HCT116 (cell line): Measurements from ENCODE around the gene MRPS2. TPM values are rescaled to one million over a fixed set of nuclear protein-coding genes. Genes with fewer than 3 reads are reported as not detected.

Experiments used
- ATAC-seq: fragments of 200-7000 bp; cut with Tn5 transposase; 2 replicates; pipeline ENCODE4 v1.9.1; 2020; ENCODE audit warnings: mild to moderate bottlenecking, moderate library complexity
- BruUV-seq: library from RNA; stranded (reverse); fragments of 400-500 nt; replicated peaks from 2 replicates; lab custom pipeline; 2021; lab: Mats Ljungman, UMichigan
- CTCF ChIA-PET: fragments of 300-600 bp; sonication (Branson Sonifier 250); formaldehyde crosslinking; loops from one replicate; lab custom pipeline; 2021; ENCODE audit warnings: antibody characterized with exemption; lab: Charles Lee
- POLR2A ChIA-PET: fragments of 300-600, 350-600 bp; sonication (Branson Sonifier 250); formaldehyde crosslinking; loops from one replicate; lab custom pipeline; 2021; ENCODE audit warnings: antibody characterized with exemption; lab: Charles Lee
- RAD21 ChIA-PET, 2 experiments: fragments of 300-600 bp; sonication (Branson Sonifier 250); formaldehyde crosslinking; loops; one replicate each; lab custom pipeline; 2023; ENCODE audit warnings: low total read pairs in 2 of 2; ENCODE audit not compliant: uncharacterized antibody in 2 of 2, unreplicated experiment in 2 of 2, low non-redundant PET in 1 of 2; lab: Charles Lee
- DNase-seq: peaks from one replicate; pipeline ENCODE4 v3.0.0-alpha.2; 2010; ENCODE audit warnings: low read depth, low spot score
- H2AFZ ChIP-seq: fragments of 200-600 bp; shearing (Covaris generic), sonication (generic); 2 replicates; pipeline ENCODE4 v1.6.1; 2017; ENCODE audit warnings: low read depth, mixed run types, mixed read lengths, antibody characterized with exemption, low read length; ENCODE audit not compliant: poor library complexity, severe bottlenecking
- H3K27ac ChIP-seq: 2 replicates; pipeline ENCODE4 v1.5.1; 2012; ENCODE audit warnings: low read depth, low read length
- H3K27me3 ChIP-seq: fragments of 200-600 bp; sonication (generic); 2 replicates; pipeline ENCODE4 v1.6.1; 2016; ENCODE audit warnings: mixed run types, low read length, mixed read lengths; ENCODE audit not compliant: insufficient read depth
- H3K36me3 ChIP-seq, 2 experiments: fragments of 200-500 bp in 1 of 2; fragments of 200-600 bp in 1 of 2; sonication (Bioruptor generic) in 1 of 2; sonication (generic) in 1 of 2; 2 replicates each; pipeline versions ENCODE4 v1.5.1 to v1.6.1; 2014 to 2016; ENCODE audit warnings: low read length in 2 of 2, inconsistent platforms in 1 of 2, mixed read lengths in 1 of 2, mixed run types in 1 of 2; ENCODE audit not compliant: insufficient read depth in 2 of 2, control insufficient read depth in 1 of 2
- H3K4me1 ChIP-seq, 2 experiments: fragments of 200-600 bp in 1 of 2; sonication (generic) in 1 of 2; 2 replicates each; pipeline versions ENCODE4 v1.5.1 to v1.6.1; 2012 to 2017; ENCODE audit warnings: low read length in 2 of 2, inconsistent platforms in 1 of 2, mild to moderate bottlenecking in 1 of 2, mixed read lengths in 1 of 2, mixed run types in 1 of 2, moderate library complexity in 1 of 2; ENCODE audit not compliant: insufficient read depth in 2 of 2, control insufficient read depth in 1 of 2
- H3K4me2 ChIP-seq: fragments of 200-600 bp; sonication (generic); 2 replicates; pipeline ENCODE4 v1.6.1; 2017; ENCODE audit warnings: mixed run types, low read length, mixed read lengths
- H3K4me3 ChIP-seq, 2 experiments: fragments of 200-600 bp in 1 of 2; sonication (generic) in 1 of 2; replicated peaks in 1 of 2; 2 replicates each; pipeline ENCODE4 v1.5.1; 2011 to 2016; ENCODE audit warnings: low read length in 2 of 2, control low read depth in 1 of 2, low read depth in 1 of 2, mild to moderate bottlenecking in 1 of 2, mixed read lengths in 1 of 2, mixed run types in 1 of 2
- H3K79me2 ChIP-seq: fragments of 200-600 bp; sonication (generic); 2 replicates; pipeline ENCODE4 v1.6.1; 2017; ENCODE audit warnings: mild to moderate bottlenecking, mixed run types, low read length, moderate library complexity, mixed read lengths; ENCODE audit not compliant: insufficient read depth
- H3K9ac ChIP-seq: fragments of 200-600 bp; sonication (generic); 2 replicates; pipeline ENCODE4 v1.6.1; 2016; ENCODE audit warnings: low read length, mixed read lengths
- H3K9me2 ChIP-seq: fragments of 200-600 bp; sonication (generic), shearing (Covaris generic); 2 replicates; pipeline ENCODE4 v1.6.1; 2017; ENCODE audit warnings: mixed run types, mild to moderate bottlenecking, moderate library complexity; ENCODE audit not compliant: insufficient read depth
- H3K9me3 ChIP-seq, 2 experiments: fragments of 200-500 bp in 1 of 2; fragments of 200-600 bp in 1 of 2; sonication (Bioruptor generic) in 1 of 2; sonication (generic) in 1 of 2; 2 replicates each; pipeline ENCODE4 v1.6.1; 2014 to 2017; ENCODE audit warnings: low read length in 2 of 2, mixed read lengths in 2 of 2, inconsistent platforms in 1 of 2, low read depth in 1 of 2, mild to moderate bottlenecking in 1 of 2, mixed run types in 1 of 2, moderate library complexity in 1 of 2; ENCODE audit not compliant: control insufficient read depth in 1 of 2, insufficient read depth in 1 of 2
- H4K20me1 ChIP-seq: fragments of 200-600 bp; sonication (generic), shearing (Covaris generic); 2 replicates; pipeline ENCODE4 v1.6.1; 2017; ENCODE audit warnings: mixed run types, mild to moderate bottlenecking, moderate library complexity; ENCODE audit not compliant: insufficient read depth
- CEBPB ChIP-seq: IDR thresholded peaks from 2 replicates; pipeline ENCODE4 v1.6.1; 2012; ENCODE audit warnings: low read depth
- JUND ChIP-seq: IDR thresholded peaks from 2 replicates; pipeline ENCODE4 v1.6.1; 2012
- MAX ChIP-seq: IDR thresholded peaks from 2 replicates; pipeline ENCODE4 v1.6.1; 2012
- POLR2AphosphoS5 ChIP-seq: IDR thresholded peaks from 2 replicates; pipeline ENCODE4 v1.6.1; 2011; ENCODE audit warnings: mild to moderate bottlenecking, low read depth, low read length, moderate library complexity
- REST ChIP-seq: IDR thresholded peaks from 2 replicates; pipeline ENCODE4 v1.6.1; 2012; ENCODE audit warnings: low read depth
- SRF ChIP-seq: IDR thresholded peaks from 2 replicates; pipeline ENCODE4 v1.6.1; 2012; ENCODE audit warnings: low read depth
- ZFX ChIP-seq: fragments of 450-650 bp; IDR thresholded peaks from 2 replicates; pipeline ENCODE4 v1.6.1; 2017
- ZNF274 ChIP-seq: fragments of 200-500 bp; sonication (Bioruptor generic); IDR thresholded peaks from 2 replicates; pipeline ENCODE4 v1.6.1; 2014; ENCODE audit warnings: mild to moderate bottlenecking, low read depth, low read length, inconsistent platforms
- intact Hi-C: fragments of 100-400 bp; cut with micrococcal nuclease; formaldehyde crosslinking; loops from 2 replicates; pipeline ENCODE4 v1.10.0; 2022
- total RNA-seq: library from RNA; stranded (reverse); gene quantifications from one replicate; pipeline ENCODE4 v1.2.1, GENCODE V29; 2021; ENCODE audit not compliant: unreplicated experiment

Gene MRPS2
- total RNA-seq, 1 experiment from 2014 or later = 85.1 TPM

GRCh38 chr9:135533113-135533512 lies 32.6 kb downstream of the MRPS2 start:
- DNase-seq (no peak), ATAC-seq (no peak)
- H3K4me3 ChIP-seq = no peak overlapping the region
- ChIA-PET POLR2A (no interaction called here), CTCF (no interaction called here), RAD21 (no interaction called here)
- TF ChIP-seq CEBPB (no peak), ZFX (no peak), SRF (no peak), POLR2AphosphoS5 (no peak), MAX (no peak), REST (no peak), ZNF274 (no peak), JUND (no peak)
- H3K79me2 ChIP-seq = no peaks in the 10 kb centered on the region
- intact Hi-C loops = no loop called here
- H3K9me2 ChIP-seq = no peaks in the 10 kb centered on the region
- no peak overlapping the region for H3K4me2 ChIP-seq
- H3K27me3 ChIP-seq = no peaks in the 10 kb centered on the region
- no peaks in the 10 kb centered on the region for H3K36me3 ChIP-seq
- H3K9ac ChIP-seq = no peak overlapping the region
- no peaks in the 10 kb centered on the region for H3K4me1 ChIP-seq
- H3K27ac ChIP-seq = no peak overlapping the region
- no peak overlapping the region for H2AFZ ChIP-seq
- H3K9me3 ChIP-seq = no peaks in the 10 kb centered on the region
- H4K20me1 ChIP-seq = no peaks in the 10 kb centered on the region
- BruUV-seq = no TSS peak
